Measurements from ENCODE around the gene SLC8A1.

Gene SLC8A1

GRCh38 chr2:40072442-40073232, 379.3 kb downstream of the SLC8A1 start:
- DNase-seq, result no peak

GRCh38 chr2:40062381-40062780, 389.5 kb downstream of the SLC8A1 start:
- DNase-seq, result no peak

- DNase-seq, result no peak
These were observed 402.1 kb downstream of the SLC8A1 start for GRCh38 chr2:40049781-40050180.

GRCh38 chr2:40048506-40048905, 403.4 kb downstream of the SLC8A1 start:
- DNase-seq, result no peak

GRCh38 chr2:40047406-40047805, 404.5 kb downstream of the SLC8A1 start:
- no peak for DNase-seq
